HG02852 (cell line): Measurements from ENCODE around the gene NFIB.

Experiments
- ATAC-seq: cut with Tn5 transposase; IDR thresholded peaks from one replicate; pipeline ENCODE4 v1.9.1; 2021; ENCODE audit warnings: mild to moderate bottlenecking, moderate library complexity; ENCODE audit not compliant: unreplicated experiment

The NFIB gene

DNA sequence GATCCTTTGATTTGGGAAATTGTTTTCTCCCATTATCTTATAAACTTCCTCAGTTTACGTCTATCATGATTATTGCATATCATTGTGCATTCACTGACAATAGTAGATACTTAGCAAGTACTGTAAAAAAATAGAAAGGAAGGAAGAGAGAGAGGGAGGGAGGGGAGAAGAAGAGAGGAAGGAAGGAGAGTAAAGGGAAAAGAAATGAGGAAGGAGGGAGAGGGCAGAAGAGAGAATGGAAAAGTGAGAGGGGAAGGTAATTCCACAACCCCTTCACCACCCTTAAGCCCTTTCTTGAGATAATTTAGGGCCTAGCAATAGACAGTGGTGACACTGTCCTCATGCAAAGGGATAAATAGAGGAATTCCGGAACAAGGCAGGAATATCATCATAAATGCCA lies 64.4 kb downstream of the NFIB start:
- ATAC-seq: no peak

DNA sequence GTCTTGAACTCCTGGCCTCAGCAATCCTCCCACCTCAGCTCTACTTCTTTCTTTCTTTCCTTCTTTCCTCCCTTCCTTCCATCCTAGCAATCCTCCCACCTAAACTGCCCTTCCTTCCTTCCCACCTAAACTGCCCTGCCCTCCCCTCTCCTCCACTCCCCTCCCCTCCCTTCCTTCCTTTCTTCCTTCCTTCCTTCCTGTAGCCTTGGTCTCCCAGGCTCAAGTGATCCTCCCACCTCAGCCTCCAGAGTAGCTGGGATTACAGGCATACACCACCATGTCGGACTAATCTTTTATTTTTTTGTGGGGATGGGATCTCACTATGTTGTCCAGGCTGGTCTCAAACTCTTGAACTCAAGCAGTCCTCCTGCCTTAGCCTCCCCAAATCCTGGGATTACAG lies 65.8 kb downstream of the NFIB start:
- no peak for ATAC-seq

DNA sequence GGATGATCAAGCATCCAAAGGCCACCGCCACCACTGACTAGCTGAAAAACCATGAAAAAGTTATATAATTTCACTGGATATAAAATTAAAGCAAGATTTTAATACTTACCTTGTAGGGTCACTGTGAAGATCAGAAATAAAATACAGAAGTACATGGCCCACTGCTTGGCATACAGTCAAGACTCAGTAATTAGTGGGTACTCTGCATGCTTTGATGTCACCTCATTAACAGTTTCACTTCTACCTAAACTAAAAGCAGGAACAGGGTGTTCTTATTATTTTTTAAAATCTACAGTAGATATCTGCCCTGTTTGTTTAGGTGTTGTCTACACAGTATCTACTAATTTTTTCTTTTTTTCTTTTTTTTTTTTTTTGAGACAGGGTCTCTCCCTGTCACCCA lies 66.4 kb downstream of the NFIB start:
- ATAC-seq: no peak

DNA sequence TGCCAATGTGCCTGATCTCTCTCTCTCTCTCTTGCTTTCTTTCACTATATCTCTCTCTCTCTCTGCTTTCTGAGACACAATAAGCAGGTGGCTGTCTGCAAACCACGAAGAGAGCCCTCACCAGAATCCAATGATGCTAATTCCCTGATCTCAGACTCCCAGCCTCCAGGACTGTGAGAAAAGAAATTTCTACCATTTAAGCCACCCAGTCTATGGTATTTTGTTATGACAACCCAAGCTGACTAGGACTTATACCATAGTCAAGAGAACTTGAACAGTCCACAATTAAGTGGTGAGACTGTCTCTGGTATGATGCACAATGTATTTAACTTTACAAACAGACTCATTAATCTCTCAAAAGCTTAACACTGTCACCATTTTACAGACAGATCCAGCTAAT lies 67.0 kb downstream of the NFIB start:
- no peak for ATAC-seq

DNA sequence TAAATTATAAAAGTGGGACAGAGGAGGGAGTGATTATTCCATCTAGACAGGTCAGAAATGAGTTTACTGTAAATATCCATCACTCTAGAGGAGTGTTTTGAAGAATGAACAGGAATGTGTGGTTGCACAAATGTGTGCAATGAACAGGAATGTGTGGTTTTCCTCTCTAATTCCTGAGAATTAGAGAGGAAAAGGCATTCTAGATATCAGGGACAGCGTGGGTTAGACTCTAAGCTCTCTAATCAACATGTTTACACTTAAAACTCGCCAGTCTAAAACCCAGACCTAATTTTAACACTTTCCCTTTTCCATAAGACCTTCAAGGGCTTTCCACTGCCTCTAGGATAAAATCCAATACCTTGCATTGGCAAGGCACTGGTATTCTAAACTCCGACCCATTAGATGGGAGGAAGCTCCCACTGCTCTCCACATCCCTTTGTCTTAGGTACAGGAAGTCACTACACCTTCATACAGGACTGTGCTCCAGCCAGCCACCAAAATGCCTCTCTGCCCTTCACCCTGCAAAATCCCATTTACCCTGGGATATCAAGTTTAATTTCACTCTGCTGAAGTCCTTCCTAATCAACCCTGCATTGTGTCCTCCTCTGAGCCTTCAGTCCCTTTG lies 67.9 kb downstream of the NFIB start:
- no peak for ATAC-seq

DNA sequence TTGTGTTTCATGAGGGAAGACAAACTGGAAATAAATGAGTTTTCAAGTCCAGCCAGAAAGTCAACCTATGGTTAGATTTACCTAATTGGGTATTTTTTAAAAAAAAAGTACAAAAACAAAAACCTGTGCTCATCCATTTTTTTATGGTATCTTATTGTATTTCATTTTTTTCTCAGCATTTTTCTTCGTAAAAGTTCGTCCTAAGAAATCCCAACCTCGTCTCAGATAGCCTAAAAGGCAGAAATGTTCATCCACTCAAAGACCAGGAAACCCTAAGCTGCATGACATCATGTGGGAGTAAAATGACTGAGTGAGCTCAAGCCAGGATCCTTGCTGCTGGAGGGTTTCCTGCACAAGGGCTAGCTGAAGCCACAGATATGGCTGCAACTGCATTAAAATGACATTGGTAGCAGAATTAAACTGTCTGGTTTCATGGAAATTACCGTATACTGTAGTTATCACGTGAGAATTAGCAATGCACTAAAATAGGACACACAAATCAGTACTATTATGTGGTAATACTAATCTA lies 70.4 kb downstream of the NFIB start:
- no peak for ATAC-seq

DNA sequence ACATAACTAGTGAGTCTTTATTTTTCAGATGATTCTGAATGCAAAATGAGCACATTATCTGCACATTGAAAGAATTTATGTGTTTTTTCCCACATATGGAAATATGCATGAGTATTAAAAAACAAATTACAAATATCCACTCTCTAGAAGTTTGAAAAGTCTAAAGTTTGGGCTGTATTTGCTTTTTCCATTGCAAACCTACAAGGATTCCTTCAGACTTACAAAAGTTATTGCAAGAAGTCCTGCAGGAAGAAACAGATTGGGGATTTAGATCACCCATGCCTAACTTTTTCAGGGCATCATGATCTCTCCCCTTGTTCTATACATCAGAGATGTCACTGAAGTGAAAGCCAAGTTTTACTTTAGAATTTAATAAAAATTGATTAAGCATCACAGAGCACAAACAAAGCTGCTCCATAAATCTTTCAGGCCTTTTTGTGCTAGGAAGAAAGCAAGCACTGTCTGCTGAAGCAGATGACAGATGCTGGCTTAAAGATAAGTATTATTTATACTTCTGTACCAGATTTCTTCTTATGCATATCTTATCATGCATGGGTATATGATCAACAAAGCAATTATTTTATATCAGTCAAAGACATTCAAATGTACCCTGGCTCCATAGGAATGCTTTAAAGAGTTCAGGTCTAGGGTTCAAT lies 71.7 kb downstream of the NFIB start:
- no peak for ATAC-seq

DNA sequence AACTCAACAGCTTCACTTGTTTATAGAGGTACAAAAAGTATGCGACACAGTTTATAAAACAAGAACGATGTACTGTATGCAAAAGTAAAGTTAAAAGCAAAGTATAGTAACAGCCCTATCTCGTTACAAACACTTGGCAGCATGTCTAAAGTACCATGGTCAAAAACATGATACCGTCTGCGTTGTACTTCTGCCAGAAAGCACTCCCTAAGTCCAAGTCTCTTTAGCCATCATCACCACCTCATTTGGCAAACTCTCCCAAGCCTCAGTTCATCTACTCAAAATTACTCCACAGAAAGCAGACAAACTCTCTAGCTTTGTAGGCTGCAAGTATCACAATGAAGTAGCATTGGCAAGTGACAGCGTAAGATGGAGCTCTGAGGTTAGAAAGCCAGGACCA lies 73.4 kb downstream of the NFIB start:
- no peak for ATAC-seq

DNA sequence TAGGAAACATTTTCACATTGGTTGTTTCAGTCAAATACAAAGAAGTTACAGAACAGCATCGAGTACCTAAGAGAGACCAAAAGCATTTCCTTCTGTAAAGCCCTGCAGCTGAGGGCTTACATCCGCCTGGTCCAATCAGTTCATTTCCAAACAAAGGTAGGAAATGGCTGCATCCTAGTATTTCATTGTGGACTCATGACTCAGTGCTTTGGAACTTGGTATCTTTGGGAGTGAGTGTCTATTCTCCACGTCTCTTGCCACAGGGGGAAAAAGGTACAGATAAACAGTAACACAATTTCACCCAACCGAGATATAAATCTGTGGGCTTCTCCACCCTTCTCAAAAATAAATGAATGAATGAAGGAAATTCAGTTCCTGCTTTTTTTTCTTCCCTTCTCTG lies 75.4 kb downstream of the NFIB start:
- ATAC-seq: no peak

DNA sequence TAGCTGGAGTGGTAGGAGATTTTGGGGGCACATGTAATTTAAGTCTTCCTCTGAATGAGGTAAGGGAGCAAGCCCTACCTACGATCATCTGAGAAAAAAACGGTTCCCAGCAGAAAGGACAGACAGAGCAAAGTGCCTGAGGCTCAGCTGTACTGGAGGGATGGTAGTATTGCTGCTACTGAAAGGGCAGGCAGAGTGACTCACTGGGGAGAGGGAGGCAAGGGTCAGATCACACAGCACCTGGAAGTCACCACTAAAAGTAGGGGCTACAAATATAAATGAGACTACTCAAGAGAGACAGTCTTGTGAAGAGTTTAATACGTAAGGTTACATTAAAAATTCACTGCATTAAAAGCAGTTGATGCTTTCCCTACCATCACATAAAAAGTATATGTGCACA lies 75.9 kb downstream of the NFIB start:
- ATAC-seq: no peak

DNA sequence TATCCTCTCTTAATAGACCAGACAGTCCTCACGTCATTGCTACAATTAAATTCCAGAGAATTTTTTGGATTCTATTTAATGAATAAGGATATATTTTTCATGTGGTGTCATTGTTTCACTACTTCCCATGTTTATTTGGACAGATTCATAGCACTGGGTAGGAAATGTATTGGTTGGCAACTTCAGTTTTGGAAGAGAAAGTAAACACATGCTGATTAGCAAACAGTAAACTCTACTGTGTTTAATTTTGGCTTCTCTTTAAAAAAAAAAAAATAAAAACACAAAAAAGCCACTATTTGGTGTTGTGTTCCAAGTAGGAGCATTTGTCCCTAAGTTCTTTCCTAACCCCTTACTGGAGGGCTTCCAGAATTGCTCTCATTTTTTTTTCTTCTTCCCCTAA lies 77.3 kb downstream of the NFIB start:
- ATAC-seq: no peak

DNA sequence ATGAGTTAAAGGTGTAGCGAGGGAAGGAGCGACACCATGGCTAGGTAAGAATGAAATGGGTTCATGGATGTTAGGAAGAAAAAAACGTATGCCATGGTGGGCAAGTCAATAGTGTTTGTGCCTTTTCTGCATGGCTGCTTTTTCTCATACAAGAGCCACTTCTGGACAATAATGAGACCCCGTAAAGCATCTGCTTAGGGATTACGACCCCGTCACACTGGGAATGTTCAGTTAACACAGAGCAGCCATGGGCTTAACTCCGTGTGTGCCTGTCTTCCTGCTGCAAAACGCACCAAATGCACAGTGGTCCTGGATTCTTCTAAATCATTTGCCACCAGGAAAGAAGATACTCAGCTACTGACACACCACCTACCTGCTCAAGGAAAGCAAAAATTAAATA lies 81.8 kb downstream of the NFIB start:
- ATAC-seq: no peak

DNA sequence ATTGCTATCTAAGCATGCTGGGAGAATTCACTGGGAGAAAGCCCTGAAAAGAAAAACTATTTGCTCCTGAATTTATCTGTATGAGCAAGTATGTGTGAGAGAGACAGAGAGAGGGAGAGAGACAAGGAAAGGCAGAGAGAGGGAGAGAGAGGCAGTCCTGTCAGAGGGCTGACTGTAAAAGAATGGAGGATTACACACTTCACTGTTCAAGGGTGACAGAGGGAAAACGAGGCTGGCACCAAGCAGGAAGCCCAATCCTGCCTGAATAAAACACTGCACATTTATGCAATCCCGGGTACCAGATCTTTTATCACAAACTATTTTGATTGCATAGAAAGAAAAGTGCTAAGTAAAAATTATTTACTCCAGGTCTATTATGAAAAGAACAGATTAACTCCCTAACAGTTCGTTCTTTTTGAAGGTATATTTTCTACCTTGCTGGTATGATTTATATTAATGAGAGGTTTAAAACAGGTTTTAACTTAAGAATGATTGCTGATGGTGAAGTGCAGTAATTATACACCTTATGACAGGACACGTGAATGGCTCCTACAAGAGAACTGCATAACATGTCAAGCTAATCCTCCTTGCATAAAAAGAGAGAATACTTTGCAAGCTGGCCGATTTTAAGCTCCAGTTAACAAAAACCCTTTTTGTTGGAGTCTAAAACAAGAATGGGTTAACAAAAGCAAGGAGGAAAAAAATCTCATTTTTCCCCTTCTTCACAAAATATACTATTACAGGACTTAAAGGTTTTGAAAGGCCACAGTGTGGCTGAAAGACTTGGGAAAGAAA lies 82.5 kb downstream of the NFIB start:
- no peak for ATAC-seq

DNA sequence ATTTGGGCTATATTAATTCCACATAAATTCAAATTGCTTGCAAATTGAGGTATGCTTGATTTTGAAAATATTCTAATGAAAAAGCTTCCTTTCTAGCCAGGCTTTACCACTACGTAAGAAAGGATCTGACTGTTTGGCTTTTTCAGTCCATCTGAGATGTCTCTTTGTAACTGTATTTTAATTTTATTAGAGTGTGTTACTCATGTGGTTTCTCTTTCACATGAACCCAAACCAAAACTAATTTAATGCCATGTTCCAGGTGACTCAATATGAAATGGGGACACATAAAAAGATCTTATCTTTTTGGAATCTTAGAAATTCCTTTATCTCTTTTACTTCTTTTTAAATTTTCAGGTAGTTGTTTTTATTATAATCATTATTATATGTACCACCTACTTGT lies 85.3 kb downstream of the NFIB start:
- no peak for ATAC-seq

DNA sequence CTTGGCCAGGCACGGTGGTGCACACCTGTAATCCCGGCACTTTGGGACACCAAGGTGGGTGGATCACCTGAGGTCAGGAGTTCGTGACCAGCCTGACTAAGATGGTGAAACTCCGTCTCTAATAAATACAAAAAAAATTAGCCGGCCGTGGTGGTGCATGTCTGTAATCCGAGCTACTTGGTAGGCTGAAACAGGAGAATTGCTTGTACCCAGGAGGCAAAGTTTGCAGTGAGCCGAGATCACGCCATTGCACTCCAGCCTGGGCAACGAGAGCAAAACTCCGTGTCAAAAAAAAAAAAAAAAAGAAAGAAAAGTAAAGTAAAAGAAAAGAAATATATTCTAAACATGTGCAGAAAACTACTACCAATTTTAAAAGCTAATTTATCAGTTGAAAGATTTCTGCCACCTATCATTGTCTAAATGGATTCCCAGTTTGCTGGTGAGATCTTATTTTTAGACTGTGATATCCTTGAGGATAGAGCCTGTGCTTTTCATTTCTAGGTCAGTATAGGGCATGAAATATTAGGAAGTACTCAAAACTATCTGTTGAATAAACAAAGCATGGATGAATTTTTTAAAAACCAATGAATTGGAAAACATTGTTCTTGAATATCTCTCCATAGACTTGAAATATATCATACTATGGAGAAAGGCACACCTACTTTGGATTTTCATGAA lies 86.9 kb downstream of the NFIB start:
- ATAC-seq: no peak

DNA sequence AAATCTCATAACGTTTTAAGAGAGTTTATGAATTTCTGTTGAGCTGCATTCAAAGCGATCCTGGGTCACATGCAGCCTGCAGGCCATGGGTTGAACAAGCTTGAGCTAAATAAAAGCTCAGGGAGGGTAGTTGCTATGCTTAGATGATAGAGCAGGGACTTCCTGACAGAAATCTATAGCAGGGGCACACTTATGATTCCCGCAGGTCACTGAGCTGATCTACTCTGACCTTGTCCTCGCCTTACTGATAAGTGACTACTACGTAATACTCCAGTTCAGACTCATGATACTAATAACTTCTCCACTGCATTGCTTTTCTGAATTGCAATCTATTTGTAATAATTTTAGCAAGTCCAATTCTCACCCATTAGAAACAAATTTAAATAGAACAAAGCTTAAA lies 90.9 kb downstream of the NFIB start:
- ATAC-seq: no peak

DNA sequence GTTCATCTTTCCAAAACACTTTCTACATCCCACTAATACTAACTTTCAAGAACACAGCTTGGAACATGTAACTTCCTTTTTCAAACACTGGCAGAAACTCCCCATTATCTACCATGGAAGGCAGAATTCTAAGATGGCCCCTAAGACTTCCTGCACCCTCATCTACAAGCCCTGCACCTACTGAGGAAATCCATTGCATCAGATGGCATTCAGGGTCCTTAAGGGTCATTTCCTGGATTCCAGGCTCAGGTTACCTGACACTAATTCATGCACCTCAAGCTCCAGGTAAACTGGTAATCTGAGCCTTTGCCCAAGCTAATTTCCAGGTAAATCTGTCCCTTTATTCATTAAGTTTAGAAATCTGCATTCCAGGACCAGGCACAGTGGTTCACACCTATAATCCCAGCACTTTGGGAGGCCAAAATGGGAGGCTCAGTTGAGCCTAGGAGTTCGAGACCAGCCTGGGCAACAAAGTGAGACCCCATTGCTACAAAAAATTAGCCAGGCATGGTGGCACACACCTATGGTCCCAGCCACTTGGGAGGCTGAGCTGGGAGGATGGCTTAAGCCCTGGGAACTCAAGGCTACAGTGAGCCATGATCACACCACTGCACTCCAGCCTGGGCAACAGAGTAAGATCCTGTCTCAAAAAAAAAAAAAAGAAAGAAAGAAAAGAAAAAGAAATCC lies 91.6 kb downstream of the NFIB start:
- no peak for ATAC-seq

DNA sequence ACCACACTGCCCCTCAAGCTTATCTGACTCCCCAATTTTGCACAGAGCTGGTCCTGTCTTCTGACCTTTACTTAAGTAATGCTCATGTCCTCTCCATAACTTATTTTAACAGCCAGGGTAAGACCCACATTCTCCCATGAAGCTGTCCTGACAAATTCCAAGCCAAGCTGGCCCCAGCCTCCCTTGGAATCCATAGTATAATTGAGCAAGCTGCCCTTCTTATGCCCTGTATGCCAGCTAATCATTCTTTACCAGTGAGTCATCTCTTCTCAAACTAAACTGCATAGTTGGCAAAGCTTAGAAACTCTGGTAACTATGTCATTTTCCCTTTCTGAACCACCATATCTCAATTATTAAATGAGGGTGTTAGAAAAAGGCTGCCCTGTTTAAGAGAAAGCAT lies 92.4 kb downstream of the NFIB start:
- ATAC-seq: no peak

DNA sequence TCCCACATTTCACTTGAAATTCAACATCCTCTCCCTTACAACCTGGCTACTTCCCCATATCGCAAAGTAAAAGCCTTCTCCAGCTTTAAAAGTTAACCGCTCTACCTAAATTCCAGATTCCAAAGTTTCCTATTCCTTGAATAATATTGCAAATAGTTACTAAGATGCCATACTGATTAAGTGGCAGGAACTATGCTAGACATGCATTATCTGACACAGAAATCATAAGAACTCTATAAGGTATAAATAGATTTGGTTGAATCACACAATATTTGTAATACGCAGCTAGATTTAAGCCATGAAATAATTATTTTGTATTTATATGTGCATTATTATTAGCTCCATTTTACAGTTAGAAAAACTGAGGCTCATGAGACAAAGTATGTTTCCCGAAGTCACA lies 92.8 kb downstream of the NFIB start:
- ATAC-seq: no peak

DNA sequence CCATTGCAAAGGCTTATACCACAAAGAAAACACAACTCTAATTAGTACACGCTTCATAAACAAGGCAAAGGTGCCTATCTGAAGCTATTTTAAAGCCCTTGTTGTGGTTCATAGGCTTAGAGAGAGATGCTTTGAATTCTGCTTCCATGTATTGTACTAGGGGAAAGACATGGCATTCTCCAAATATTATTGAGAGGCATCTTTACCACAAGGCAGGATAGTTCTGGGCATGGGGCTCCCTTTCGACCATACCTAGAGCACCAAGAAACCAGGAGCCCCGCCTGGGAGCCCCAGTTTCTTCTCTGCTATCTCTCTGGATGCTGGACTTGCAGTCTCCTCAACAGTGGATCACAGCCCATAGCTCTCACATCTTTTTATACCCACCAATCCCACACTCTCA lies 93.7 kb downstream of the NFIB start:
- no peak for ATAC-seq

DNA sequence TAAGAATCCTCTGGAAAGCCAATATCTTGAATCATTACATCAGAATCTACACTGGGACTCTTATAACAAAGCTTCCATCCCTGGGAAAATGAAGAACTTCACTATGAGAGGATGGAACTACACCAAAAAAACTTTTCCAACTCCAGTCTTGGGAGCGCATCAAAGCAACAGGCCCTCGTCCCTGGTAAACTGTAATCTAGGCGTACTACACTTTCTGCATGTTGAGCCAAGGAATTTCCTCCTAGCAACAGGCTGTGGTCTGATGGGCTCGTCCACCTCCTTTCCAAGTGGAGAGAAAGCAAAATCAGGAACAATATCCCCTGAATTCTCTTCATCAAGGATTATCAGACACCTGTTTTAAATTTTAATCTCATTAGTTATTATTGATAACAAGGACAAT lies 94.1 kb downstream of the NFIB start:
- ATAC-seq: no peak
